ENCODE measurements around the gene NBPF4.
"Not testable (repeated sequence)": the region's sequence is repeated elsewhere in the genome, so short reads cannot be mapped to it uniquely, and the experiment has no call there.

NBPF4 gene, protein sequence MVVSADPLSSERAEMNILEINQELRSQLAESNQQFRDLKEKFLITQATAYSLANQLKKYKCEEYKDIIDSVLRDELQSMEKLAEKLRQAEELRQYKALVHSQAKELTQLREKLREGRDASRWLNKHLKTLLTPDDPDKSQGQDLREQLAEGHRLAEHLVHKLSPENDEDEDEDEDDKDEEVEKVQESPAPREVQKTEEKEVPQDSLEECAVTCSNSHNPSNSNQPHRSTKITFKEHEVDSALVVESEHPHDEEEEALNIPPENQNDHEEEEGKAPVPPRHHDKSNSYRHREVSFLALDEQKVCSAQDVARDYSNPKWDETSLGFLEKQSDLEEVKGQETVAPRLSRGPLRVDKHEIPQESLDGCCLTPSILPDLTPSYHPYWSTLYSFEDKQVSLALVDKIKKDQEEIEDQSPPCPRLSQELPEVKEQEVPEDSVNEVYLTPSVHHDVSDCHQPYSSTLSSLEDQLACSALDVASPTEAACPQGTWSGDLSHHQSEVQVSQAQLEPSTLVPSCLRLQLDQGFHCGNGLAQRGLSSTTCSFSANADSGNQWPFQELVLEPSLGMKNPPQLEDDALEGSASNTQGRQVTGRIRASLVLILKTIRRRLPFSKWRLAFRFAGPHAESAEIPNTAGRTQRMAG

DNA sequence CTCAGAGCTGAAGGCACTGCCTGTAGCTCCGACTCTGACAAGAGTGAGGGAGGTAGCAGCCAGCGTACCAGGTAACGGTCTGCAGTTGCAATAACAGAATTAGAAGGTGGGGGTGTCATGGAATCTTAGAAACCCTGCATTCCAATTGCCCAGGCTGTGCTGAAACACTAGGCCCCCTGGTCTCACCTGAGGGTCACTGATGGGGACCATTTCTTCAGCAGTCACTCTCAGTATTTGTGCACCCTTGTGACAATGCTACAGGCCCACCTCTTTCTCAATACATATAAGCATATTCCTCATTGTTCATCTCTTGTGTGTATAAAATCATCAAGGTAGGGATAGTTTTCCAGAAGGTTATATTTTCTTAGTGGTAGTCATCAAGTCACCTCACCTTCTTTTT lies at the start of gene NBPF4:
Gene NBPF4 (minus strand): TSS at position 101 of the 400 bp plus-strand sequence. CDS start 315 bp downstream, outside the sequence.
- DNase-seq (ENCODE audit: low read depth): not testable (repeated sequence)

DNA sequence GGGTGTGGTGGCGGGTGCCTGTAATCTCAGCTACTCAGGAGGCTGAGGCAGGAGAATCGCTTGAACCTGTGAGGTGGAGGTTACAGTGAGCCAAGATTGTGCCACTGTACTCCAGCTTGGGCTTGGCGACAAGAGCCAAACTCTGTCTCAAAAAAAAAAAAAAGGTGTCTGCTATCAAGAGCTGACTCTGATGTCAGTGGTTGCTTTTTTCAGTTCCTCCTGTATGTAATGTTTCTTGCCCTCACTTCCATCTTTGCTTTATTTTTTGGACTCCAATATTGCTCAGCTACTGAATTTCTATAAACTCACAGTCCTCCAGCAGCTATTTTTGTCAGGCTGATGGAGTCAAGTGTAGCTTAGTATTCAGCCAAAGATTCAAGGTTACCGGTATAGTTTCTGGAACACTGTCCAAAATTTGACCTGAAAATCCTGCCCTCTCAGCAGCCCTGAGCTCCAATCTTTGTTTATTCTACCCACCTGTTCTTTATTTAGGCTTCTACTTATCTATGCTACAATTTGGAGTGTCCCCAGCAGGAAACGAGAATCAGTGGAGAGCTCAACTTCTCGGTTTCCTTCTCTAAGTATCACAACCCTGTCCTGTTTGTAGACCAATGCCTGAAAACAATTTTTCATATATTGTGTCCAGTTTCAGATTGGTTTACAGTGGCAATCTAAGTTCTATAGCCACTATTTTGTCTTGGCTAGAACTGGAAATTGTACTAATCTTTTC lies 38.8 kb upstream of the NBPF4 start:
- not testable (repeated sequence) for DNase-seq (ENCODE audit: low read depth)

DNA sequence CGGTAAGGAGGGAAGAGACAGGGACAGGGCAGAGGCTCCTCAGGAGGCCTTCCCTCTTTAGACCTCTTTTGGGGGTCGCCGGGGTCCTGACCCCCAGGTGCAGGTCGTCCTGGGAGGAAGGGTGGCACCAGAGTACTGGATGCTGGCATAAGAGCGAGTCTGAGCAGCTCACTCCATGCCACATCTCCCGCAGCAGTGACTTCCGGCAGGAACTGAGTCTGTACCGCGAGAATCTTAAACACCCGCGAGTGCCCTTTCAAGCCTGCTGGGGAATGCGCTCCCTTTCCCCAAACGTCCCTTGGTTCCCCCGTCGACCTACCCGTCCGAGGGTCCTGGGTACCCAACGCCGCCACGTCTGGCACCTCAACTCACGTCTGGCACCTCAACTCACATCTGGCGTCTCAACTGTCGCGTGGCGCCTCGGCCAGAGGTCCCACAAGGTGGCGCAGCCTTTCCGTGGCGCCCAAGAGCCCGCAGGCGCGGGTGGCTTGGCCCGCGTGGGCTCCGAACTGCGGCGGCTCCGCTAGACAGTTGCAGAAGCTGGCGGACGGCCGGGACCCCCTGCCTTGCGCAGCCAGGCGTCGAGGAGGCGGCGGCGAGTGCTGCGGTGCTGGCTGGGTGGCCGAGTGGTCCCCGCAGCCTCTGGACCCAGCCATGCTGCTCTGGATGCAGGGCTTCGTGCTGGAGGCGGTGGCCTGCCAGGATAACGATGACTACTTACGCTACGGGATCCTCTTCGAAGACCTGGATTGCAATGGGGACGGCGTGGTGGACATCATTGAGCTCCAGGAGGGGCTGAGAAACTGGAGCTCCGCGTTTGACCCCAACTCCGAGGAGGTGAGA lies 28.8 kb upstream of the NBPF4 start:
- not testable (repeated sequence) for DNase-seq (ENCODE audit: low read depth)

DNA sequence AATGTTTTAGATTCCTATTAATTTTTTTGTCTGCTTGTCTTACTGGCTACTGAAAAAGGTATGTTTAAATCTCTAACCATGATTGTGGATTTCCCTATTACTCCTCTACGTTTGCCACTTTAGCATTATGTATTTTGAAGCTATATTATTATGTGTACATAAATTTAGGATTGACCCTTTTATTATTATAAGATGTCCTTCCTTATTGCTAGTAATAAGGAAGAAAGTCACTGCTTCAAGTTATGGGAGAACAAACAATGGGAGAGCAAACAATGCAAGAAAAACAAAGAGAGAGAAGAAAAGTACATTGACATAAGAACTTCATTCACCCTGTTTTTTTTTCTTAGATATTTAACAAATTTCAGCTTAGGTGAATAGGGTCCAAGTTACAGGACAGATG lies 23.2 kb upstream of the NBPF4 start:
- not testable (repeated sequence) for DNase-seq (ENCODE audit: low read depth)

DNA sequence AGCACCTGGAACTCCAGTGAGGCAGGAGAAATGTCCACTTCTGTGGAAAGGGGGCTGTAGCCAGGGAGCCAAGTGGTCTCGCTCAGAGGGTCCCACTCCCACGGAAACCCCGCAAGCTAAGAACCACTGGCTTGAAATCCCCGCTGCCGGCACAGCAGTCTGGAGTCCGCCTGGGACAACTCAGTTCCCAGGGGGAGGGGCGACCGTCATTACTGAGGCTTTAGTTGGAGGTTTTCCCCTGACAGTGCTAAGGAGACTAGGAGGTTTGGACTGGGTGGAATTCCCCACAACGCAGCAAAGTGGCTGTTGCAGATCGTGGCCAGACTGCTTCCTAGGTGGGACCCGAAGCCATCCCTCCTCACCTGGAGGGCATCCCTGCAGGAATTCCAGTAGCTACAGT lies 18.1 kb upstream of the NBPF4 start:
- not testable (repeated sequence) for DNase-seq (ENCODE audit: low read depth)

DNA sequence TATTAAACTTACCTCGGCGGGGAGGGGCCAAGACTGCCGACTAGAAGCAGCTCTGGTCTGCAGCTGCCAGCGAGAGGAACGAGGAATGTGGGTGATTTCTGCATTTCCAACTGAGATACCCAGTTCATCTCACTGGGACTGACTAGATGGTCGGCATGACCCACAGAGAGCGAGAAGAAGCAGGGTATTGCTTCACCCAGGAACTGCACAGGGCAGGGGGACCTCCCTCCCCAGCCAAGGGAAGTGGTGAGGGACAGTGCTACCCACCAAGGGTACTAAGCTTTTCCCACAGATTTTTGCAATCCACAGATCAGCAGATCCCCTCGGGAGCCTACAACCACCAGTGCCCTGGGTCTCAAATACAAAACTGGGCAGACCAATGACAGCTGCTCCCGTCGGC lies 17.6 kb upstream of the NBPF4 start:
- not testable (repeated sequence) for DNase-seq (ENCODE audit: low read depth)

DNA sequence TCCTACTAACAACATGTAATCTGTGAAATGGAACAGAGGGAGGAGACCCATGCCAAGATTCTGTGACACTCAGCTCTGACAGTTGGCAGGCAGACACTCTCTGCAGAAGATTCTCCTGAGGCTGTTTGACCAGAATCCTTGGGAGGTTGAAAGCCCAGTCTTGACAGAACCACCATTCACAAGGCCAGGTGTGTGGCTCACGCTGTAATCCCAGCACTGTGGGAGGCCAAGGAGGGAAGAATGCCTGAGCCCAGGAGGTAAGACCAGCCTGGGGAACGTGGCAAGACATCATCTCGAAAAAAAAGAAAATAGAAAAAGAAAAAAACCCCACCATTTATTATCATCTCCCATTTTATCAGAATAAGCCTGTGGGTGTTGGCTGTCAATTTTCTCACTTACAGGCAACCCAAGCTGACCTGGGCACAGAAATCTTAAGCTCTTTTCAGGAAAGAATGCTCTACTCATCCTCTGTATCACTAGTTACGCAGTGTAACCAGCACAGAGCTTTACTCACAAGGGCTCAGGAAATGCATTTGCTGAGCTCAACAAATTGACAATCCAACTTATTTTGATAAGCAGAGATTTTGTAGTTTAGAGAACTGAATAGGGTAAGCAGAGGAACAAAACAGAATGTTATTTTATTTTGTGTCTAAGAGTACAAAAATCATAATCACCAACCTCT lies 16.8 kb upstream of the NBPF4 start:
- not testable (repeated sequence) for DNase-seq (ENCODE audit: low read depth)

DNA sequence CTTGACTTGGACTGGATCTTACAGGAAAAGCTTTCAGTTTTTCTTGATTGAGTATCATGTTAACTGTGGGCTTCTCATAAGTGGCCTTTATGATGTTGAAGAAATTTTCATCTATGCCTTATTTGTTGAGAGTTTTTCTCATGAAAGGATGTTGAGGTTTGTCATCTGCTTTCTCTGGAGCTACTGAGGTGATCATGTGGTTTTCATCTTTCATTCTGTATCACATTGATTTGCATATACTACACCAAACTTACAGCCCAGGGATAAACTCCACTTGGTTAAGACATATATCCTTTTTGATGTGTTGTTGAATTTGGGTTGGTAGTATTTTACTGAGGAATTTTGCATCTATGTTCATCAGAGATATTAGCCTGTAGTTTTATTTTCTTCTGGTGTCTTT lies 11.6 kb upstream of the NBPF4 start:
- not testable (repeated sequence) for DNase-seq (ENCODE audit: low read depth)

DNA sequence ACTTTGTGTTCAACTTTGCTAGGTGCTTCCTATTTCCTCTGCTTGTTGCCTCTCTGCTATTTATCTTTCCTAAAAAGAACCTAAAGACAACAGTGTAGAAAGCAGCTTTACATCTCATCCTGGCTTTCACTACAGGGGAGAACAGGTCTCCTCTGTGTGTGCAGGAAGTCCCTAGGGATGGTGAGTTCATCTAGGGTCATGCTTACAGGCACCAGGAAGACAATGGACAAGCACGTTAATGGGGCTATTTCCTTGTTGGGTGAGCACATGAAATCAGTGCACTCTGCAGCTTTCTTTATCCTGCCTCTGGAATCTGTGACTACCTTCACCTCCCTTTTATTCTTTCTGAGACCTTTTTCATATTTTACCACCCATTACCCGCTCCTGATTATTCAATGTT lies 4.5 kb downstream of the NBPF4 start:
- DNase-seq (ENCODE audit: low read depth): not testable (repeated sequence)

DNA sequence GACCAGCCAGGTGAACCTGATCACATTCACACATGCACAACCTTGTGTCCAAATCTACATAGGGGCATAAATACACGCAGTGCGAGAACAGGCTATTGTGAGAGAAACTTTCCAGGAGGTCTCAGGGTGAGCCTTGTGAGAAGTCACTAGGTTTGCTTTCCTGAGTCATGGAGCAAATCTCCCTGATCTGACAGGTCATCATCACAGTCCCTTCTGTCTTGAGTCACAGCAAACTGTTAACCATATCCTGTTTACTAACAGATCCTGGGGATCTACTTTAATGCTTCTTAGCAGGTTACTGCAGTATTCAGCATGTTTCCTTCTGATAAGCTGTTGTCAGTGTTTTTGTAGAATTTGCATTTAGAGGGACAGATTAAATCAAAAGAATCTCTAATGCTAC lies 8.6 kb downstream of the NBPF4 start:
- DNase-seq (ENCODE audit: low read depth): not testable (repeated sequence)

DNA sequence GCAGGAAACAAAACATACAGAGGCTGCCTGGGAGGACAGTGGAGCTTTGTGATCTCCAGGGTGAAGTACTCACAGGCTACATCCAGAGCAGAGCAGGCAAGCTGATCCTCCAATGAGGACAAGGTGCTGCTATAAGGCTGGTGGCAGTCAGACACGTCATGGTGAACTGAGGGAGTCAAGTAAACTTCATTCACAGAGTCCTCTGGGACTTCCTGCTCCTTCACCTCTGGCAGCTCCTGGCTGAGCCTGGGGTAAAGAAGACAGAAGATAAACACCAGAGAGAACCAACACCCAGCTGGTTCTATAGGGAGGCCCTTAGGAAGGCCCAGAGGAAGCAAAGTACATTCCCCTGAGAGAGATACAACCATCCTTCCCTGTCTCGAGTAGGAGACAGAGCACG lies 11.7 kb downstream of the NBPF4 start:
- not testable (repeated sequence) for DNase-seq (ENCODE audit: low read depth)

DNA sequence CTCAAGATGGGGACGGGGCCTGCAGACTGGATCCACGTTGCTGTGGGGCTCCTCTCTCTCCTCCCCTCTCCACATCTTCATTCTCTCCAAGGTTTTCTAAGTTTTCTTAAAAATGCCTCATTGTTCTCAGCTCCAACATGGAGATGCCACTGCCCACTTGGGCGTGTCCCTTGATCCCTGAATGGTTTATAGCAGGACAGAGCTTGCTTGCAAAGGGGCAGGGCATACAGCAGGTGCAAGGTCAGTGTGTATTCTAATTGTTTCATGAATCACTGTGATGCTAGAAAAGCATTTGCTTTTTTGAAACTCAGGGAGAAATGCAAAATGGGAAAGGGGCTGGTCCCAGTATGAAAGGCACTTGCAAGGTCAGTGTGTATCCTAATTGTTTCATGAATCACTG lies 13.9 kb downstream of the NBPF4 start:
- not testable (repeated sequence) for DNase-seq (ENCODE audit: low read depth)

DNA sequence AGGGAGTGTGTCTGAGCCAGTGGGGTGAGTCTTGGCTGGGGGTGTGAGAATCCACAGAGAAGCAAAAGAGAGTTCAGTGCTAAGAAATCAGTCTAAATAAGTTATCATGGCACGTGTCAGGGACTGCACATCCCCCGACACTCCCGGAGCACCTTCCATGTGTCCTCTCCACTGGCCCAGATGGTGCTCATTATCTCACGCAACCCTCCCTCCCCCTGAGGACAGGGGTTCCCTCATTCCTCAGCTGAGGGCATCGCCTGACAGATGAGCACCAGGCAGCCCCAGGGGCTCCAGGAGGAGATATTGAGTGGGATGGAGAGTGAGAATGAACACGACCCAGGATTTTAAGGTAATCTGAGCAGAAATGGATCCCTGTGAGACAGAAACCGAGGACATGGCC lies 16.1 kb downstream of the NBPF4 start:
- not testable (repeated sequence) for DNase-seq (ENCODE audit: low read depth)

DNA sequence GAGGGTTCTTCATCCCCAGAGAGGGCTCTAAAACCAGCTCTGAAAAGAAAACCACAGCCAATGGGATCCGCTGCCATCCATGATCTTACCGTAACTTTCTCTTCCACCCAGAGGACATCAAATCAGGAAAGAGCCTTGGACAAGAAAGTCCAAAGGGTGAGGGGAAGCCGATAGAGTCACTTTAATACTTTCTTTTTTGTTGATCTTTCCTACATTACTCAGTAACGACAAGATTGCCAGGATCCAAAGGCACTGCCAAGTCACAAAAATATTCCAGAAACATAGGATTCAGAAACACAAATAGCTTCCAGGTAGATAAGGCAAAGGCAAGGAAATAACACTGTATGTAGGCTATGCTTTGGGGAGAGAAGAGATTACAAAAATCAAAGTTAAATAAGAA lies 17.0 kb downstream of the NBPF4 start:
- not testable (repeated sequence) for DNase-seq (ENCODE audit: low read depth)

DNA sequence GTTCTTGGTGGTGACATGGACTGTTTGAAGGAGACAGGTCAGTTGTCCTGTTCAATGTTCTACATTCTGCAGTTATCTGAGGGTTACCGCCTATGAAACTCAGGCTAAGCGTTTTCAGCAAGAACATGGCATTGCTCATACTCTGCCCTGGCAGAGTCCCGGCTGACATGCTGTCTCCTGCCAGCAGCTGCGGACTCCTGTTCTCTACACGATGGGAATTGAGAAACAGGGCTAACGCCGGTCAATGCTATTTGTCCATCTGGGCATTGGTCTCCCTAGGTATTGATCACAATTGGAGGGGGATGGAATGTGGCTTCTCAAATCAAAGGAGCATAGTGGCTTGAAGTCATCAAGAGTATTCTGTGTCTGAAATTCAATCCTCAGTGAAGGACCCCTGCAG lies 20.6 kb downstream of the NBPF4 start:
- not testable (repeated sequence) for DNase-seq (ENCODE audit: low read depth)

DNA sequence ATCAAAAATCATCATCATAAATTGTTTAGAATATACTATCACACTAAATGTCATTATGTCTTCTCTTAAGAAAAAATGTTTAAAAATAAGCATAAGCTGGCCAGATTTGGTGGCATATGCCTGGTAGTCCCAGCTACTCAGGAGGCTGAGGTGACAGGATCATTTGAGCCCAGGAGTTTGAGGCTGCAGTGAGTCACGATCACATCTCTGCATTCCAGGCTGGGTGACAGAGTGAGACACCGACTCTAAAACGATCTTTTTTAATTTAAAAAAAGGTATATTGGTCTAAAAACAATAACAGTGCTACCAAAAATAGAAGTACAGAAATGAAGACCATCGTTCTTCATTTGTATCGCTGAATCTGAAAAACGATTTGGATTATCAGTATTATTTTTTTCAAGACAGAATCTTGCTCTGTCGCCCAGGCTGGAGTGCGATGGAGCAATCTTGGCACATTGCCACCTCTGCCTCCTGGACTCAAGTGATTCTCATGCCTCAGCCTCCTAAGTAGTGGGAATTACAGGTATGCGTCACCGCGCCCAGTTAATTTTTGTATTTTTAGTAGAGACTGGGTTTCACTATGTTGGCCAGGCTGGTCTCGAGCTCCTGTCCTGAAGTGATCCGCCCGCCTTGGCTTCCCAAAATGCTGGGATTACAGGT lies 26.2 kb downstream of the NBPF4 start:
- not testable (repeated sequence) for DNase-seq (ENCODE audit: low read depth)

DNA sequence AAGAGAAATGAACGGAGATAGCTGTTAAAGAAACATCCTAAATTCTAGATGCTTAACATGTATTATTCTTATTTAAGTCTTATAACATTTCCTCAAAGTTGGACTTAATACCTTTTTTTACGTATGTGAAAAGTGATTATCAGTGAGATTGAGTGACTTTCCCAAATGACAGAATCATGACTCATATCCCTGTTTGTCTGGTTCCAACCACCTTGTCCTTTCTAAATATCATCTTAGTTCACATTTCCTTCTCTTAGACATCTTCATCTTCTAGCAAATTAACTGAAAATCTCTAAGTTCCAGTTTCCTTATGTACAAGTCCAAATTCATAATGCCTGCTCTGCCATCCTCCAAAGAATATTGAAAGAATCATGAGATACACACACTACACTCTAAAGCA lies 26.9 kb downstream of the NBPF4 start:
- not testable (repeated sequence) for DNase-seq (ENCODE audit: low read depth)

DNA sequence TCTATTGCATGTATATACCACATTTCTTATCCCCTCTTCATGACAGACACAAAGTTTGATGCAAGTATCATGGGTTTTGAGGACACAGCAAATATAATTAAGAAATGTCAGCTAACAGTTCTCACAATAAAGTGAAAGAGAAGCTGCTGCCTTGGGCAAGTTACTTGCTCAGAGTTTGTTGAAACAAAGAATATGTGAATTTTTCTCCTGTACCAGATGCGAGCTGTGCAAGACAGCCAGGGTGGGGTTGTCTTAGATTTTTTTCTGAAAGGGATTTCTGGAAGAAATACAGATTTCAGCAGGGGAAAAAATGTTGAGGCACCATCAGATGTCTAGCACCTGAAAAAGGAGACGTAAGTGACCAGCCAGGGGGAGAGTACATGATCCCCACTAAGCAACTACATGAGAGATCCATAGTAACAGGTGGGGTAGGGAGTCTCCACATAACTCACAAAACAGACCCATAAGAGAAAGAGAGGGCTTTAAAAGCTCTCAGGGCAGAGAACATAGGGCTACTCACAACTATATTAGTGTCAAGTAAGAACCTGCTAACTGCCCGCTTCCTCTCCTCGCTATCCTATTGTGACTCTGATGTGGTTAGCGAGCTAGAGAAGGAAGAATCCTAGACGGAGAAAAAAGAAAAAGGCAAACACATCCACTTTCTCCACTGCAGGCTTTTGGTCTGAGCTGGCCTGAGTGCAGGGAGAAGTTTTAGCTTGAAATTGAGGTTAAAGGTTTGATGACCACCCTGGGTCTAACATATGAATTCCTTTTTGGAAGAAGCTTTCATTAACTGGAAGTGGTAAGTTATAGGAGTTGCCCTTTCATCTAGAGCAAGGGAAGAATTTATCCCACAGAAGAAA lies 27.6 kb downstream of the NBPF4 start:
- DNase-seq (ENCODE audit: low read depth): not testable (repeated sequence)

DNA sequence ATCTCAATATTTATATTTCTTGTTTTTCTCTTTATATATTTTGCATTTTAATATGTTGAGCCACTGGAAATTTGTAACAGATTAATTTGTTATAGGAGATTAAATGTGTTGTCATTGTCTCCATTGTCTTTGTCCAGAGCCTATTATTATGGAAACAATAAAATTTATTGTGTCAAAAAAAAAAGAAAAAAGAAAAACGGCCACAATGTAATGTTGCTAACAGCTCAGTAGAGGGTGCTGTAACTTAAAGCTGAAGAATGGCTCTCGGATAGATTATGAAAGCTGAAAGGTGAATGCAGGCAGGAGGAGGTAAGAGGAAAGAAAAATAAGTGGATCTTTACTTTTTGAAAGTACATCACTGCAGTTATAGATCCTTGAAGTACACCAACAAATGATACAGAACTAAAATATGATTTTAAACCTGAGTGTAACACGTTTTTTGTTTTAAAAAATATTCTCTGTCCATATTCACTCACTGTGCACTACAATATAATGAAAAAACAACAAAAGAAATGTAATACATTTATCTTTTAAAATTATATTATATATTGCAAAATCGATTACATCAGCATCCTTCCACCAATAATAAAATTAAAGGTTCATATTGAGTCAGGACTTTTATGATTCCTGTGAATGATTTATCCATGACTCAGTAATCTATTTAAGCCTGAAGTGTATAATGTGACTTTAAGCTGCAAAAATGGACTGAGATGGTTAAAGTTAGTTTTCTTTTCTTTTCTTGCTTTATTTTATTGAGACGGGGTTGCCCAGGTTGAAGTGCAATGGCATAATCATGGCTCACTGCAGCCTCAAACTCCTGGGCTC lies 29.0 kb downstream of the NBPF4 start:
- DNase-seq (ENCODE audit: low read depth): not testable (repeated sequence)
